Muscle of leg (tissue), 11 donors: ENCODE measurements around the gene EEPD1. TPM values are rescaled to one million over a fixed set of nuclear protein-coding genes. Genes with fewer than 3 reads are reported as not detected.

Source experiments
- DNase-seq: peaks from one replicate; pipeline ENCODE4 v3.0.0; 2013
- H3K27ac ChIP-seq: one replicate; pipeline ENCODE4 v1.5.1; 2013; ENCODE audit warnings: mild to moderate bottlenecking, low read length, control low read depth
- H3K27me3 ChIP-seq: one replicate; pipeline ENCODE4 v1.6.1; 2013; ENCODE audit warnings: low read length; ENCODE audit not compliant: control insufficient read depth, insufficient read depth
- H3K36me3 ChIP-seq: one replicate; pipeline ENCODE4 v1.6.1; 2013; ENCODE audit warnings: low read length; ENCODE audit not compliant: control insufficient read depth, insufficient read depth
- H3K4me1 ChIP-seq: one replicate; pipeline ENCODE4 v1.6.1; 2013; ENCODE audit warnings: low read length; ENCODE audit not compliant: control insufficient read depth, insufficient read depth
- H3K4me3 ChIP-seq: one replicate; pipeline ENCODE4 v1.5.1; 2013; ENCODE audit warnings: low read length, control low read depth
- H3K9me3 ChIP-seq: replicated peaks from 2 replicates; pipeline ENCODE4 v1.6.1; 2013; ENCODE audit warnings: low read depth, low read length; ENCODE audit not compliant: control insufficient read depth
- WGBS: methylation state at CpG from one replicate; pipeline ENCODE4 v1.1.5; 2013; ENCODE audit warnings: missing lambda C conversion rate; ENCODE audit not compliant: insufficient coverage; 5-methylcytosine and 5-hydroxymethylcytosine counted together
- polyA plus RNA-seq, 8 donors: library from polyadenylated mRNA; unstranded; fragments of 120-200 nt; gene quantifications; one replicate each; pipeline versions ENCODE4 v1.2.1 to v1.2.3, GENCODE V29; 2013; ENCODE audit warnings: inconsistent platforms in 1 of 8, low replicate concordance in 1 of 8; ENCODE audit not compliant: insufficient read length in 8 of 8, insufficient read depth in 1 of 8
- total RNA-seq: library from RNA; stranded (reverse); fragments of 120-200 nt; gene quantifications from one replicate; pipeline ENCODE4 v1.2.4, GENCODE V29; 2013

EEPD1 gene
- total and polyA plus RNA-seq, 9 donors: 9.2 to 14.2 (median 13.2) TPM

GRCh38 chr7:36204044-36204663, 51.1 kb downstream of the EEPD1 start:
- Histone ChIP-seq H3K36me3 (no peaks in the 10 kb centered on the region), H3K27me3 (no peaks in the 10 kb centered on the region), H3K4me1 (peaks cover 48% of the 10 kb centered on the region), H3K27ac (no peak overlapping the region), H3K9me3 (no peaks in the 10 kb centered on the region), H3K4me3 (no peak overlapping the region)
- WGBS: 40% methylated on average over 1 of the region's 5 CpGs
- DNase-seq: no peak

GRCh38 chr7:36204929-36205635, 52.0 kb downstream of the EEPD1 start:
- Histone ChIP-seq H3K9me3 (no peaks in the 10 kb centered on the region), H3K36me3 (no peaks in the 10 kb centered on the region), H3K27ac (no peak overlapping the region), H3K27me3 (no peaks in the 10 kb centered on the region), H3K4me3 (no peak overlapping the region), H3K4me1 (peaks cover 52% of the 10 kb centered on the region)
- no peak for DNase-seq
- 89% methylated on average over 2 of the region's 6 CpGs for WGBS

GRCh38 chr7:36205803-36206202, 52.7 kb downstream of the EEPD1 start:
- H3K27me3 ChIP-seq: no peaks in the 10 kb centered on the region
- no peak overlapping the region for H3K4me3 ChIP-seq
- no peak for DNase-seq
- peaks cover 57% of the 10 kb centered on the region for H3K4me1 ChIP-seq
- no peak overlapping the region for H3K27ac ChIP-seq
- no peaks in the 10 kb centered on the region for H3K36me3 ChIP-seq
- WGBS: 95% methylated on average over 6 of the region's 6 CpGs
- no peaks in the 10 kb centered on the region for H3K9me3 ChIP-seq

DNA sequence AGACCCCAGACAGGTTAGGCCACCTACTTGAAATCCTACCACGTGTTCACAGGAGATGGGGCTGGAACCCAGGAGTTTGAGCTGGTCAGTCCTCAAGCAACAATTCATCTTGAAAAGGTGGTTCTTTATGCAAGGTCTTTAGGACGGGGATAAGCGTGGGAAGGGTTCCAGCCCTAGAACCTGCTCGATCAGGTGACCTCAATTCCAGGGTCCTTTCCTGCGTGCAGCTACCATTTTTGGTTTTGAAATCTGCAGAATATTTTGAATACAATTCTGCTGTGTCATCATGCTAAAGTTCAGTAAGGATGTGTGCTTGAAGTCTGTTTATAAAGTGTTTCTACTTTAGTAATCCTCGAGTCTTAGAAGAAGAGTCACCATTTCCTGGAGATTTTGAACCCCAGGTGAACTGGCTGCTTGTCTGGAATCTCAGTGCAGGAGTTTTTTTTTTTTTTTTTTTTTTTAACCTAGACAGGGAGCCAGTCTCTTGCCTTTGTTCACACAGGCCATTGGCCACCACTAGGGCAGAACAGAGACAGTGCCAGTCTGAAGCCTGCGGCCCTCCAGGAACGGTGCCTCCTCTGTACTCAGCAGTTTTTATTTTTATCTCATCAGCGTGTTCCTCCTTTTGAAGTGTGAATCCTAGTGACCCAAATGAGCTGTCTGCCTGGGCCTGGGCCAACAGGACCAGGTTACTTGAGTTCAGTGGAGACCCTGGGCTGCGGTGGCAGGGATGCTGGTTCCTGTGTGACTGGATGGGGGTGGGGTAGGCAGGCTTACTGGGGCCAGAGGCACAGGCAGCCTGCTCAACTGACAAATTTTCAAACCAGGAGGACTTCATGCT, 54.6 kb downstream of the EEPD1 start:
- WGBS: 53% methylated on average over 8 of the region's 10 CpGs
- Histone ChIP-seq H3K9me3 (no peaks in the 10 kb centered on the region), H3K4me1 (peaks cover 50% of the 10 kb centered on the region), H3K36me3 (no peaks in the 10 kb centered on the region), H3K4me3 (no peak overlapping the region), H3K27ac (peak overlapping the region; percentile 39), H3K27me3 (no peaks in the 10 kb centered on the region)
- peak; percentile 82 for DNase-seq

DNA sequence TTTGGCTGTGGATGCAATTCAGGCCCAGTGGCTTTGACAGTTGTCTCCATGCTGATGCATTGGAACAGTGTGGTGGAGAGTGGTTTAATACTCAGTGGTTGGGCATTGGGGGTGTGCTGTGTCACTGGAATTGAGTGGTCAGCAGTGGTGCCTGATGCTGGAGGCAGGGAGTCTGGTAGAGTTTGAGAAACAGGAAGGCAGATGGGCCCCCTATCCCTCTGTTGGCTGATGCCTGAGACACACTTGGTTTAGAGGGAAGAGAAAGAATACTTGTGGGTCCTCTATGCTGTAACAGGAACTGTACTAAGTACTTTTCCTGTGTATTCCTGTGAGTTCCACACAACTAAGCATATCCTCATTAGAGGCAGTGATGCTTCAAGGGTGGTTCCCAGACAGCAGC, 55.4 kb downstream of the EEPD1 start:
- Histone ChIP-seq H3K27ac (peak overlapping the region; percentile 39), H3K9me3 (no peaks in the 10 kb centered on the region), H3K4me3 (no peak overlapping the region), H3K4me1 (peaks cover 49% of the 10 kb centered on the region), H3K27me3 (no peaks in the 10 kb centered on the region), H3K36me3 (no peaks in the 10 kb centered on the region)
- peak; percentile 53 for DNase-seq

- DNase-seq: peak; percentile 34
- Histone ChIP-seq H3K27me3 (no peaks in the 10 kb centered on the region), H3K4me3 (no peak overlapping the region), H3K27ac (peak overlapping the region; percentile 29), H3K4me1 (peaks cover 52% of the 10 kb centered on the region), H3K36me3 (no peaks in the 10 kb centered on the region), H3K9me3 (no peaks in the 10 kb centered on the region)
- WGBS: 39% methylated on average over 6 of the region's 9 CpGs
Observed at GRCh38 chr7:36208997-36209813, 56.2 kb downstream of the EEPD1 start.

DNA sequence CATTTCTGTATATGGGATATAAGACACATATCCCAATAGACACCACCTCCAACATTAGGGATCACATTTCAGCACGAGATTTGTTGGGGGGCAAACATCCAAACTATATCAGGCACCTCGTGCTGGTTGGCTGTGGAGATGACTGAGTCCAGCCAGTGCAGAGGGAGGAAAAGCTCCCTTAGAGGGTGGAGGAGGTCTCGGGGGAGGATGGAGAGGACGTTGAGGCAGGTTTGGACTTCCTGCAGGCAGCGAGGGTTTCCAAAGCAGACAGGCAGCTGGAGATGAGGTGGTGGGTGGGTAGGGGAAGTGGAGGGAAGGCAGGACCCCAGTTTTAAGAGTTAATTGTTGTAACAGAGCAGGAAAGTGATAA, 56.7 kb downstream of the EEPD1 start:
- Histone ChIP-seq H3K4me1 (peaks cover 54% of the 10 kb centered on the region), H3K4me3 (no peak overlapping the region), H3K27me3 (no peaks in the 10 kb centered on the region), H3K27ac (no peak overlapping the region), H3K36me3 (no peaks in the 10 kb centered on the region), H3K9me3 (no peaks in the 10 kb centered on the region)
- 24% methylated on average over 3 of the region's 5 CpGs for WGBS
- no peak for DNase-seq

DNA sequence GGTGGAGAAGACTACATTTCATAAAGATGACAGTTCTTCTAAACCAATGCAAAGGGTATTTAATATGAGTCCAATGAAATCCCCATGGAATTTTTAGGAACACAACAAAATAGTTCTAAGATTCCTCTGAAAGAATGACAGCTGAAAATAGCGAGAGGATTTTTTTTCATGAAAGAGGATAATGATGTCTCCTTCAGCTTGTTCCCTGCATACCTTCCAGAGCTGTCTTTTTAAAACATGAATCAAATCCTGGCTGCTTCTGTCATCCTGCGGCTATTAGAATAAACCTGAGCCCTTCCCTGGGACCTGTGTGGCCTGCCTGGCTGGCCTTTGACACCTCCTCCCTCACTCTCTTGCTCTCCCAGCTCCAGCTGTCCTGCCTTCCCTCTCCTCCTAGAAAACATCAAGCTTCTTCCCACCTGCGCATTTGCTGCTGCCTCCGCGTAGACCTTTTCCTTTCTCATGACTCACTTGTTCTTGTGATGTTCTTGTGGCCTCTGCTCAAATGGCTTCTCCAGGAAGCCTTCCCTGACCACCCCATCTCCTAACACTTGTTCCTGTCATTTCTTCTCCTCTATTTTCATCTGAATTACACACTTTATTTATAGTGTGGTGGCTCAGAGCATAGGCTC, 57.4 kb downstream of the EEPD1 start:
- H3K4me3 ChIP-seq: no peak overlapping the region
- H3K27me3 ChIP-seq: no peaks in the 10 kb centered on the region
- 29% methylated on average over 4 of the region's 5 CpGs for WGBS
- DNase-seq: no peak
- peaks cover 57% of the 10 kb centered on the region for H3K4me1 ChIP-seq
- no peak overlapping the region for H3K27ac ChIP-seq
- no peaks in the 10 kb centered on the region for H3K9me3 ChIP-seq
- no peaks in the 10 kb centered on the region for H3K36me3 ChIP-seq

DNA sequence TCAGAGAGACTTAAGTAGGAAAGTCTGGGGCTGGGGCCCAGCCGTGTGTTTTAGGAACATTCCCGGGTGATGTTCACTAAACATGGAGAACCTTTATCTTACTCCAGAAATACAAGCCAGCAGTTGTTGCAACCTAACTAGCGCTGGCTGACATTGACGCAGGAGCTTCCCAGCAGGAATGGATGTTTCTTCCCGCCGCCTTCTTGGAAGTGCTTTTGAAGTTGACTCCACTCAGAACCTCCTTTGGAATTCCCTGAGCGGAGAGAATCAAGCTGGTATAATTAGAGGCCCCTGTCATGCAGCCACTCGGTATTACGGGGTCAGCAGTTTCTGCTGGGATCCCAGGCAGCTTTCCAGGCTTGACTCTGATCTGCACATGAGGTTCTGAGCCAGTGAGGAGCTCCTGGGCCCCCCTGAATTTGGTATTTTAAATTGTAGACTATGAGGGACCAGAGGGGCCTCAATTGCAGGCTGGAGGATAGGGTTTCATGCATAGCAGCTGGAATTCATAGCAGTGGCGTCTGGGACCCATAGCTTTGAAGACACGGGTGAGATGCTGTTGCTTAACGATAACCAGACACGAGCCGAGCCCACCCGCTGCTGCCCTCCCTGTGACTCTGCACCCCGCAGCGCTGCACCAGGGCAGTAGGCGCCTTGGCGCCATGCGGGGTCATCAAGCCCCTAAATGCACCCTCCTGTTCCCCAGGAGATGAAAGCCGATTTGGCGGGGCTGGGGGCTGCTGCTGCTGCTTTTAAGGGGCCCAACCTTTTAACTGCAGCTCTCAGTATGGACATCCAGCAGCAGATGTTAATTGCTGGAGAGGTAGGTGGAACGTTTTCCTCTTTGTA, 61.8 kb downstream of the EEPD1 start:
- DNase-seq: peak; percentile 83
- Histone ChIP-seq H3K36me3 (no peaks in the 10 kb centered on the region), H3K4me1 (peaks cover 28% of the 10 kb centered on the region), H3K27me3 (no peaks in the 10 kb centered on the region), H3K27ac (peak overlapping the region; percentile 13), H3K4me3 (no peak overlapping the region), H3K9me3 (no peaks in the 10 kb centered on the region)
- 22% methylated on average over 18 of the region's 23 CpGs for WGBS
